GM19240 (cell line): ENCODE measurements around the gene XPOT.

Experiments
- DNase-seq: peaks from one replicate; pipeline ENCODE4 v3.0.0; 2011; ENCODE audit warnings: low spot score; ENCODE audit not compliant: insufficient read length

The XPOT gene

GRCh38 chr12:64466178-64466577 lies 62.0 kb downstream of the XPOT start:
- no peak for DNase-seq

- DNase-seq: no peak
Observed at GRCh38 chr12:64468966-64469365, 64.8 kb downstream of the XPOT start.

GRCh38 chr12:64469455-64470142 lies 65.4 kb downstream of the XPOT start:
- no peak for DNase-seq

GRCh38 chr12:64470495-64470894 lies 66.3 kb downstream of the XPOT start:
- no peak for DNase-seq

GRCh38 chr12:64473176-64473575 lies 69.0 kb downstream of the XPOT start:
- no peak for DNase-seq

GRCh38 chr12:64475518-64475917 lies 71.3 kb downstream of the XPOT start:
- DNase-seq: no peak

- DNase-seq: no peak
Observed at GRCh38 chr12:64476844-64477243, 72.7 kb downstream of the XPOT start.

GRCh38 chr12:64478661-64479060 lies 74.5 kb downstream of the XPOT start:
- DNase-seq: no peak

- no peak for DNase-seq
Observed at GRCh38 chr12:64480148-64480547, 76.0 kb downstream of the XPOT start.

GRCh38 chr12:64486657-64487056 lies 82.5 kb downstream of the XPOT start:
- DNase-seq: no peak

GRCh38 chr12:64491718-64492117 lies 87.5 kb downstream of the XPOT start:
- no peak for DNase-seq

GRCh38 chr12:64493513-64493912 lies 89.3 kb downstream of the XPOT start:
- DNase-seq: no peak

- DNase-seq: no peak
Observed at GRCh38 chr12:64494998-64495729, 91.0 kb downstream of the XPOT start.

- no peak for DNase-seq
Observed at GRCh38 chr12:64496839-64497400, 92.7 kb downstream of the XPOT start.

GRCh38 chr12:64497484-64497883 lies 93.3 kb downstream of the XPOT start:
- no peak for DNase-seq

GRCh38 chr12:64497903-64498302 lies 93.7 kb downstream of the XPOT start:
- no peak for DNase-seq

GRCh38 chr12:64500394-64500793 lies 96.2 kb downstream of the XPOT start:
- DNase-seq: no peak
